HEK293 (cell line): ENCODE measurements around the gene ZNF830.

Experiments
- CTCF ChIA-PET: fragments of 350-600 bp; formaldehyde crosslinking; extraction: SDS; loops from one replicate; lab custom pipeline; 2021; ENCODE audit warnings: antibody characterized with exemption; lab: Yijun Ruan, JAX
- POLR2A ChIA-PET: fragments of 300-600 bp; formaldehyde crosslinking; extraction: SDS; loops from one replicate; lab custom pipeline; 2020; ENCODE audit warnings: antibody characterized with exemption, inconsistent platforms; lab: Yijun Ruan, JAX
- H3K27ac ChIP-seq: fragments of 200-500 bp; sonication (Bioruptor generic); 2 replicates; pipeline ENCODE4 v1.5.1; 2014; ENCODE audit warnings: low read depth, low read length, control low read depth, inconsistent platforms; ENCODE audit errors: extremely low read depth
- H3K36me3 ChIP-seq, 2 experiments: fragments of 200-500 bp in 1 of 2; sonication (Bioruptor generic) in 1 of 2; 1 replicate in 1 of 2; 2 replicates in 1 of 2; pipeline ENCODE4 v1.5.1; 2014 to 2017; ENCODE audit warnings: inconsistent platforms in 2 of 2, low read length in 2 of 2; ENCODE audit not compliant: control insufficient read depth in 2 of 2, insufficient read depth in 1 of 2
- H3K4me1 ChIP-seq: fragments of 200-500 bp; sonication (Bioruptor generic); 2 replicates; pipeline ENCODE4 v1.5.1; 2014; ENCODE audit warnings: mild to moderate bottlenecking, low read length, inconsistent platforms; ENCODE audit not compliant: control insufficient read depth, insufficient read depth
- H3K4me3 ChIP-seq: 2 replicates; pipeline ENCODE4 v1.5.1; 2011; ENCODE audit warnings: low read depth, mild to moderate bottlenecking, control low read depth, low read length, moderate library complexity
- H3K9me3 ChIP-seq: fragments of 200-500 bp; sonication (Bioruptor generic); 2 replicates; pipeline ENCODE4 v1.5.1; 2014; ENCODE audit warnings: low read depth, low read length, inconsistent platforms; ENCODE audit not compliant: control insufficient read depth, insufficient read depth
- GLI4 ChIP-seq: fragments of 450-650 bp; formaldehyde crosslinking; IDR thresholded peaks from 2 replicates; pipeline ENCODE4 v1.5.1; 2016; ENCODE audit warnings: missing biosample characterization, missing genetic modification characterization
- GLIS2 ChIP-seq: fragments of 450-650 bp; formaldehyde crosslinking; IDR thresholded peaks from 2 replicates; pipeline ENCODE4 v1.5.1; 2016; ENCODE audit warnings: missing biosample characterization, missing genetic modification characterization
- IKZF3 ChIP-seq: fragments of 450-650 bp; IDR thresholded peaks from 2 replicates; pipeline ENCODE4 v1.5.0; 2018; ENCODE audit warnings: missing biosample characterization, mild to moderate bottlenecking, missing genetic modification characterization, moderate library complexity
- INSM2 ChIP-seq: fragments of 450-650 bp; formaldehyde crosslinking; IDR thresholded peaks from 2 replicates; pipeline ENCODE4 v1.5.1; 2016; ENCODE audit warnings: missing biosample characterization, missing genetic modification characterization
- KLF9 ChIP-seq: fragments of 450-650 bp; formaldehyde crosslinking; IDR thresholded peaks from 2 replicates; pipeline ENCODE4 v1.5.1; 2016; ENCODE audit warnings: missing biosample characterization, missing genetic modification characterization, low read depth
- PRDM10 ChIP-seq: fragments of 450-650 bp; formaldehyde crosslinking; IDR thresholded peaks from 2 replicates; pipeline ENCODE4 v1.5.1; 2016; ENCODE audit warnings: missing biosample characterization, missing genetic modification characterization
- TCF7L2 ChIP-seq: IDR thresholded peaks from 2 replicates; pipeline ENCODE4 v1.6.1; 2011; ENCODE audit warnings: low read depth, mild to moderate bottlenecking, inconsistent platforms, low read length, moderate library complexity, borderline replicate concordance
- WT1 ChIP-seq: fragments of 450-650 bp; formaldehyde crosslinking; IDR thresholded peaks from 2 replicates; pipeline ENCODE4 v1.5.1; 2016; ENCODE audit warnings: missing biosample characterization, missing genetic modification characterization
- YY1 ChIP-seq: fragments of 450-650 bp; formaldehyde crosslinking; IDR thresholded peaks from 2 replicates; pipeline ENCODE4 v1.5.1; 2018; ENCODE audit warnings: missing biosample characterization, missing genetic modification characterization
- ZBTB17 ChIP-seq: fragments of 450-650 bp; formaldehyde crosslinking; IDR thresholded peaks from 2 replicates; pipeline ENCODE4 v1.5.1; 2016; ENCODE audit warnings: missing biosample characterization, missing genetic modification characterization
- ZBTB44 ChIP-seq: fragments of 450-650 bp; IDR thresholded peaks from 2 replicates; pipeline ENCODE4 v1.5.1; 2018; ENCODE audit warnings: missing biosample characterization, mild to moderate bottlenecking, missing genetic modification characterization
- ZBTB7A ChIP-seq: fragments of 450-650 bp; formaldehyde crosslinking; IDR thresholded peaks from 2 replicates; pipeline ENCODE4 v1.5.1; 2016; ENCODE audit warnings: low read depth, missing biosample characterization, missing genetic modification characterization
- ZNF138 ChIP-seq: fragments of 450-650 bp; formaldehyde crosslinking; IDR thresholded peaks from 2 replicates; pipeline ENCODE4 v1.5.1; 2016; ENCODE audit warnings: missing biosample characterization, missing genetic modification characterization, borderline replicate concordance
- ZNF175 ChIP-seq: fragments of 450-650 bp; formaldehyde crosslinking; IDR thresholded peaks from 2 replicates; pipeline ENCODE4 v1.5.1; 2016; ENCODE audit warnings: missing biosample characterization, missing genetic modification characterization
- ZNF18 ChIP-seq: fragments of 450-650 bp; formaldehyde crosslinking; IDR thresholded peaks from 2 replicates; pipeline ENCODE4 v1.5.1; 2016; ENCODE audit warnings: missing biosample characterization, missing genetic modification characterization
- ZNF223 ChIP-seq: fragments of 450-650 bp; formaldehyde crosslinking; IDR thresholded peaks from 2 replicates; pipeline ENCODE4 v1.5.1; 2016; ENCODE audit warnings: missing biosample characterization, missing genetic modification characterization
- ZNF335 ChIP-seq: fragments of 450-650 bp; formaldehyde crosslinking; conservative IDR thresholded peaks from 2 replicates; pipeline ENCODE4 v1.5.1; 2016; ENCODE audit warnings: missing biosample characterization, missing genetic modification characterization
- ZNF341 ChIP-seq: fragments of 450-650 bp; formaldehyde crosslinking; IDR thresholded peaks from 2 replicates; pipeline ENCODE4; 2016; ENCODE audit warnings: low read depth, missing biosample characterization, missing genetic modification characterization
- ZNF366 ChIP-seq: fragments of 450-650 bp; formaldehyde crosslinking; conservative IDR thresholded peaks from 2 replicates; pipeline ENCODE4 v1.5.1; 2016; ENCODE audit warnings: missing biosample characterization, missing genetic modification characterization
- ZNF404 ChIP-seq: fragments of 450-650 bp; formaldehyde crosslinking; IDR thresholded peaks from 2 replicates; pipeline ENCODE4 v1.5.1; 2017; ENCODE audit warnings: missing biosample characterization, missing genetic modification characterization
- ZNF423 ChIP-seq: fragments of 450-650 bp; formaldehyde crosslinking; IDR thresholded peaks from 2 replicates; pipeline ENCODE4 v1.5.1; 2016; ENCODE audit warnings: missing biosample characterization, missing genetic modification characterization
- ZNF558 ChIP-seq: fragments of 450-650 bp; formaldehyde crosslinking; IDR thresholded peaks from 2 replicates; pipeline ENCODE4 v1.5.1; 2016; ENCODE audit warnings: missing biosample characterization, missing genetic modification characterization
- ZNF624 ChIP-seq: fragments of 450-650 bp; formaldehyde crosslinking; IDR thresholded peaks from 2 replicates; pipeline ENCODE4 v1.5.1; 2017; ENCODE audit warnings: missing biosample characterization, missing genetic modification characterization
- ZNF629 ChIP-seq: fragments of 450-650 bp; formaldehyde crosslinking; IDR thresholded peaks from 2 replicates; pipeline ENCODE4 v1.5.1; 2017; ENCODE audit warnings: missing biosample characterization, missing genetic modification characterization
- ZNF747 ChIP-seq: fragments of 450-650 bp; formaldehyde crosslinking; IDR thresholded peaks from 2 replicates; pipeline ENCODE4 v1.5.1; 2016; ENCODE audit warnings: missing biosample characterization, missing genetic modification characterization
- TF ChIP-seq, protein P1 (sequence below): fragments of 450-650 bp; formaldehyde crosslinking; optimal IDR thresholded peaks from 2 replicates; pipeline ENCODE3; 2016; ENCODE audit warnings: missing biosample characterization, mild to moderate bottlenecking, missing genetic modification characterization
- TF ChIP-seq, protein P2 (sequence below): fragments of 450-650 bp; formaldehyde crosslinking; IDR thresholded peaks from 2 replicates; pipeline ENCODE4 v1.5.1; 2016; ENCODE audit warnings: missing biosample characterization, missing genetic modification characterization

Gene ZNF830

DNA sequence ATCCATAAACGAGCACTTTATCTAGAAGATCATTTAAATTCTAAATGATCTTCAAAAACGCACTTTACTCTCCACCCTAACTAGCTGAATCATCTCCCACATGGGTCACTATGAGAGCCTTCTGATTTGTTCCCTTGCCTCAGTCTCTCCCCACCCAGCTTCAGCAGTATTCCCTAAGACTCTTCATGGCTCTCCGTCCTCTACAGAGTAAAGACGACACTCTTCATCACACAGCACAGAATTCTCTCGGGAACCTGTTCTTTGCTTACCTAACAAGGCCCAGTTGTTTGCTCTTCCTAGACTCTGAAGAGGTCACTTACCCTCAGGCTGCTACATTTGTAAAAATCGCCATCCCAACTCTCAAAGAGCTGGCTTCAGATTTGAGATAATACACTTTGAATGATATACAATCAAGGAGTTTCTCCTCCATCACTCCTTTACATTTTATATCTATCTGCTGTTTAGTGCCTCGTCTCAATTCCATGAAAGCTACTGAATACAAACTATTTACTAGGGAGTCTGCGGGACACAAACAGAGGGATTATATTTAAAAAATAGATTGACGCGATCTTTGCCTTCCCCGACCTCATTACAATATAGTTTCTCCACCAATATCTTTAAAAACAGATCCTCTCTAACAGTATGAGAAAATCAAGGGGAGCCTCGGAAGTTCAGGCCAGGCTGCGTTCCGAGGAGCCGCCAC lies 18.5 kb downstream of the ZNF830 start (continued):
- TF ChIP-seq, protein P1, sequence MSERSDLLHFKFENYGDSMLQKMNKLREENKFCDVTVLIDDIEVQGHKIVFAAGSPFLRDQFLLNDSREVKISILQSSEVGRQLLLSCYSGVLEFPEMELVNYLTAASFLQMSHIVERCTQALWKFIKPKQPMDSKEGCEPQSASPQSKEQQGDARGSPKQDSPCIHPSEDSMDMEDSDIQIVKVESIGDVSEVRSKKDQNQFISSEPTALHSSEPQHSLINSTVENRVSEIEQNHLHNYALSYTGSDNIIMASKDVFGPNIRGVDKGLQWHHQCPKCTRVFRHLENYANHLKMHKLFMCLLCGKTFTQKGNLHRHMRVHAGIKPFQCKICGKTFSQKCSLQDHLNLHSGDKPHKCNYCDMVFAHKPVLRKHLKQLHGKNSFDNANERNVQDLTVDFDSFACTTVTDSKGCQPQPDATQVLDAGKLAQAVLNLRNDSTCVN (tag by site-specific recombination): no peak
- TF ChIP-seq YY1 (tag by site-specific recombination): no peak
- TF ChIP-seq ZNF175 (tag by site-specific recombination): no peak
- TF ChIP-seq KLF9 (tag by site-specific recombination): no peak
- TF ChIP-seq IKZF3 (tag by site-specific recombination): no peak
- 0 out of 2 replicates have a peak, but pooled peaks have one; percentile 13 for TF ChIP-seq ZNF366
- no peak for TF ChIP-seq GLIS2 (tag by site-specific recombination)
- no peak for TF ChIP-seq GLI4 (tag by site-specific recombination)
- no peak for TF ChIP-seq ZBTB7A
- TF ChIP-seq INSM2: no peak
- no peak for TF ChIP-seq TCF7L2
- no peak for TF ChIP-seq ZBTB17
- TF ChIP-seq PRDM10 (tag by site-specific recombination): peak; percentile 24; the same call in 1 of the 2 replicates
- TF ChIP-seq ZNF423: no peak
- TF ChIP-seq ZNF18: no peak
- TF ChIP-seq ZNF624 (tag by site-specific recombination): no peak
- no peak for TF ChIP-seq ZNF747 (tag by site-specific recombination)
- no peak for TF ChIP-seq ZNF138 (tag by site-specific recombination)
- TF ChIP-seq ZNF558 (tag by site-specific recombination): no peak
- TF ChIP-seq WT1: peak; percentile 14; the same call in 1 of the 2 replicates

- peaks cover 20 to 24% of the 10 kb centered on the region in 2 experiments for H3K36me3 ChIP-seq
- H3K4me1 ChIP-seq: peaks cover 10% of the 10 kb centered on the region
- CTCF ChIA-PET: interaction anchor here (0.6 to 1.1 kb wide), 4 partner anchors 11 to 783 kb away, joined by 3 to 4 read pairs (median 4); no protein-coding TSS in a partner anchor
- no peaks in the 10 kb centered on the region for H3K9me3 ChIP-seq
- POLR2A ChIA-PET: interaction anchor here (1.1 to 1.3 kb wide), 3 partner anchors 12 to 60 kb away, joined by 3 to 5 read pairs (median 4); partner anchors contain the start of genes CCT6B and ZNF830
- H3K27ac ChIP-seq: peak within 1 kb of the TSS; percentile 94
- H3K4me3 ChIP-seq: peak within 1 kb of the TSS; percentile 84
- TF ChIP-seq, protein P1 (tag by site-specific recombination): peak; percentile 82
- TF ChIP-seq, protein P2, sequence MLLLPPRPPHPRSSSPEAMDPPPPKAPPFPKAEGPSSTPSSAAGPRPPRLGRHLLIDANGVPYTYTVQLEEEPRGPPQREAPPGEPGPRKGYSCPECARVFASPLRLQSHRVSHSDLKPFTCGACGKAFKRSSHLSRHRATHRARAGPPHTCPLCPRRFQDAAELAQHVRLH (tag by site-specific recombination): no peak
- TF ChIP-seq ZNF335 (tag by site-specific recombination): peak; percentile 69
- 0 out of 2 replicates have a peak, but pooled peaks have one; percentile 20 for TF ChIP-seq ZNF629 (tag by site-specific recombination)
- peak; percentile 81 for TF ChIP-seq ZNF341 (tag by site-specific recombination)
- peak; percentile 90 for TF ChIP-seq ZBTB44 (tag by site-specific recombination)
- TF ChIP-seq ZNF223: no peak
- TF ChIP-seq ZNF404 (tag by site-specific recombination): no peak
These were observed 19.0 kb downstream of the ZNF830 start, which contains the start of gene LIG3 for GRCh38 chr17:34980353-34980680. Gene LIG3, plus strand, starts transcription at chr17:34980512. Its CDS starts 2,494 bp downstream, at chr17:34983006.
